Posterior cingulate gyrus (tissue), 11 donors: ENCODE results near the gene CDC25A.
A peak's percentile ranks its signal among the peaks of the same experiment; 100 is the strongest.
"Not testable (repeated sequence)": the region's sequence is repeated elsewhere in the genome, so short reads cannot be mapped to it uniquely, and the experiment has no call there.

Experiments
- DNase-seq, 10 donors: peaks; one replicate each; pipeline versions ENCODE4 v3.0.0 to v3.0.0-alpha.2; 2020 to 2021; ENCODE audit warnings: mixed read lengths in 3 of 10
- intact Hi-C: fragments of 100-400 bp; cut with DNase I; formaldehyde crosslinking; loops from one replicate; pipeline ENCODE4 v1.15.1; 2023

The CDC25A gene

DNA sequence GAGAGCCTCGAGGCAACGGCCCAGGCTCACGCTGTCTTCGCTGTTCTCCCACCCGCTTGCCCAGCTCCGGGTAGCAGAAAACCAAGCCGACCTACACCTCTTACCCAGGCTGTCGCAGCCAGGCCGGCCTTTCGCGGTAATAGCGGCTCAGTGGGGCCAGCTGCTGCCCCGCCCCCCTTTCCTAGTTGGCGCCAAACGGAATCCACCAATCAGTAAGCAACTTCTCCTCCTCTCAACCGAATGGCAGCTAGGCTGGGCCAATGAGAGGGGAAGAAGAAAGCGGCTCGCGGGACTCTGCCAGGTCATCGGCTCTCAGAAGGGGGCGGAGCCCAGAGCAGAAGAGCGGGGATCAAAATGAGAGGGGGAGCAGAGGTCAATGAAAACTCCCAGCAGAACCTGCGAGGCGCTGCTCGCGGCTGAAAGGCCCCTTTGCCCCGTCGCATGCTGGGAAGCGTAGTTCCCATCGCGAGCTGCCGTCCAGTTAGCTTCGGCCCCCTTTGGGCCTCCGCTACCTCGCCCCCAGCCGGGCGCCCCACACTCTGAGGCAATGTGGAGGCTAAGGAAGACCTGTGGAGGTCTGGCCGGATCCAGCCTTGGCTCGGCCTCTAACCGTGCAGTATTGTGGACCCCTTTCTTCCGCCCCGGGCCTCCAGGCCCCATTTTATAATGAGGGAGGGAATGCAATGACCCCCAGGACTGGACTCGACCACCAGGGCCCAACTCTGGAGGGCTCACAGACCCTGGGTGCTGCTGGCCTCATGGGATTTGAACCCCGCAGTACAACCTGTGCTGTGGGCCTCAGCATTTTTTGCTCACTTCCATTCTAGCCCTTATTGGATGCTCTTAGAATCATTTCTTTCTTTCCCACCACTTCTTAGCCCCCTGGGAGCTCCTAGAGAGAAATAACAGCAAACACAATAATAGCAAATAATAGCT, at the start of gene CDC25A:
Gene CDC25A, minus strand, starts transcription at position 152 of the 936 bp plus-strand sequence. CDS start 470 bp downstream, outside the sequence.
- intact Hi-C loops: no loop called here
- DNase-seq: peak; percentile 91 to 99 (median 96)

DNA sequence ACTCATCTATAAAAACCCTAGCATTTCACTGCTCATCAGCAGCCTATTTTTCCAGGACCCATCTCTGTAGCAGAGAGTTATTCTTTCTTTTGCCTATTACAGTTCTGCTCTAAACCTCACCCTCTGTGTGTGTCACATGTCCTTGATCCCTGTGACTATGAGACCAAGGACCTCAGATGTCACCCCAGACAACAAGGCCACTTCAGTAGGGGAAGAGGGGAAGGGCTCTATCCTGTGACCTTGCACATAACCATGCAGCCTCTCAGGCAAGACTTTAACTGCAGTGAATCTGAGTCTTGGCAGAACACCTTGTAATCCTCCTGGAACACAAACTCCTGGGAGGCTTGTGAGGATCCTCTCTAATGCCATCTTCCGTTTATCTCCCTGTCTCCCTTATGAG, 48.3 kb upstream of the CDC25A start:
- DNase-seq: peak in 1 of 10 donors; percentile 6

DNA sequence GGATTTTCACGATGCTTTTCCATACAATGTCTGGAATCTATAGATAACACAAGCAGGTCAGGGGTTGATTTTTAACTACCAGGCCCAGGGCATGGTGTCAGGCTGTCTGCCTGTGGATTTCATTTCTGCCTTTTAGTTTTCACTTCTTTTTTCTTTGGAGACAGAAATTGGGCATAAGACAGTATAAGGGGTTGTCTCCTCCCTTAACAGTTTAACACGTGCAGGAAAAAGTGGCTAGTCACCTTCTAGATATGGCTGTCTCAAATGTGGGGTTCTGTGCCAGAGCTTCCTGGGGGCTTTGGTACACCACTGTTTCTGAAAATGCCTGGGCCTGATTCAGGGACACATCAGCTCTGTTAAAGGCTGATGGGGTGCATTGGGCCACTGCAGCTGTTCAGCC, 45.3 kb upstream of the CDC25A start:
- peak in 1 of 10 donors; percentile 4 for DNase-seq
- intact Hi-C loops: loop anchor here (2.0 to 5.0 kb wide), 2 partner anchors 39 to 203 kb away; no protein-coding TSS in a partner anchor

More for the DNA sequence above, 48.3 kb upstream of the CDC25A start:
- intact Hi-C loops: no loop called here

DNA sequence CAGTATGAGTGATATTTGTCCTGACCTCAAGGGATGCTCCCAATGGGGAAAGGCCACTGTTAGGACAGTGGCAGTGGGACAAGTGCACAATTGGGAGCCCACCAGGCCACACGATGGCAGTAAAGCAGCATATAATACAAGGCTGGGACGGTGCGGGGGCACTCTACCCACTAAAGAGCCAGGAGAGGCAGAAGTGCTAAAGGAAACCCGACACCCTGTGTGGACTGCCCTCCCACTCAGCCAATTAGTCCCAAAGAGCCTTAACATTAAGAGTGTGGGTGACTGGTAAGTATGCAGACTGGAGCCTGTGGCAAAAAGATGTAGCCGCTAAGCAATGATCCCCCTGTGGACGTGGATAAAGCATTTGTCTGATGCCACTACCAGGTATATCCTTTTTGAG, 44.5 kb upstream of the CDC25A start:
- intact Hi-C loops: loop anchor here (2.0 to 5.0 kb wide), 2 partner anchors 40 to 204 kb away; no protein-coding TSS in a partner anchor
- DNase-seq: peak; percentile 67 to 97 (median 84)

DNA sequence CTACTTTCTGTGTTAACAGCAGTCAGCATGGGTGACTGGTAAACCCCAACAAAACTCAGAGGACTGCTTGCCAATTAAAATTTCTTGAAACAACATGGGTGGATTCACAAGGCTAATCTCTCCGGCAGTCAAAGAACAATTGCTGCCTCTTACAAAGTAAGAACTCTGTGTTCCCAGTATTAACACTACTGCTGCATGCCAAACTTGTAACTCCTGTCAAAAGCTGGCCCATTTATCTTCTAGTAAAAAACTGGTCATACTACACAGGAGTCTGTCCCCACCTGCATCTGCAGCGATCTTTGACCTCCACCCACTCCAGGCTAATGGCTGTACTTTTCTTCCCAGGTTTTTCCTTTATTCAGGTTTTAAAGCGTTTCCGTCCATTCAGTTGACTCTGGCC, 44.0 kb upstream of the CDC25A start:
- intact Hi-C loops: loop anchor here (2.0 to 5.0 kb wide), 2 partner anchors 40 to 205 kb away; no protein-coding TSS in a partner anchor
- no peak for DNase-seq

DNA sequence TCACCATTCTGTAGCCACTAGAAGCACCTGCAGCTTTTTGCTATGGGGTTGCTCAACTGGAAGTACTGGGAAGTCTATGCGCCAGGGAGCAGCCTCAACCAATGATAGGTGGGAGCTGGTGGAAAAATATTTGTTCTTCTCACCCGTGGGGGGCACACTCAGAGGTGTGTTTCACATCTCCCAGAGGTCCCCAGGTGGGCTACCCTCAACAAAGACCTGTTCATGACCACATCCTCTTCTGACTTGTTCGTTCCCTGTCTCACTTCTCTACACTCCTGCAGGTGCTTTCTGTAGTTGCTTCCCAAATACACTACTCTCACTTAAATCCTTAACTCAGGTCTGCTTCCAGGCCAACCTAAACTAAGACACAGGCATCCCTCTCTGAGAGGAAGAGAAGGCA, 38.7 kb upstream of the CDC25A start:
- intact Hi-C loops: no loop called here

DNA sequence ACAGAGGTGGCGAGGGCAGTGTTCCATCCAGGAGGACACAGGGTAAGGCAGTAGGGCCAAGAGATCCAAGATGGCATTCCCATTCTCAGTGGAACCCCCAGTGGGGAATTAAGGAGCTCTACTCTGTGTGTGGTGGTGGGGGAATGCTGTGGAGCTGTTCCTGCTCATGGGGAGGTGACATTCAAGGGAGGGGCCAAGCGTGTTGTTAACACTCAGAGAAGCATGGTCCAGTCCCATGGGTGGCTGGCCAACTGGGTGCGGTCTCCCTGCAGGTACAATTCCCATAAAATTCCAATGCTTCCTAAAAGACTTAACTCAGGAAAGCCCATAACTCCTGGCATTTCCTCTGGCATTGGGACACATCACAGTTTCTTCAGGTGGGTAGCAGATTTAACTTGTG, 37.4 kb upstream of the CDC25A start:
- DNase-seq: no peak
- intact Hi-C loops: no loop called here

More for the DNA sequence above, 38.7 kb upstream of the CDC25A start:
- DNase-seq: no peak

DNA sequence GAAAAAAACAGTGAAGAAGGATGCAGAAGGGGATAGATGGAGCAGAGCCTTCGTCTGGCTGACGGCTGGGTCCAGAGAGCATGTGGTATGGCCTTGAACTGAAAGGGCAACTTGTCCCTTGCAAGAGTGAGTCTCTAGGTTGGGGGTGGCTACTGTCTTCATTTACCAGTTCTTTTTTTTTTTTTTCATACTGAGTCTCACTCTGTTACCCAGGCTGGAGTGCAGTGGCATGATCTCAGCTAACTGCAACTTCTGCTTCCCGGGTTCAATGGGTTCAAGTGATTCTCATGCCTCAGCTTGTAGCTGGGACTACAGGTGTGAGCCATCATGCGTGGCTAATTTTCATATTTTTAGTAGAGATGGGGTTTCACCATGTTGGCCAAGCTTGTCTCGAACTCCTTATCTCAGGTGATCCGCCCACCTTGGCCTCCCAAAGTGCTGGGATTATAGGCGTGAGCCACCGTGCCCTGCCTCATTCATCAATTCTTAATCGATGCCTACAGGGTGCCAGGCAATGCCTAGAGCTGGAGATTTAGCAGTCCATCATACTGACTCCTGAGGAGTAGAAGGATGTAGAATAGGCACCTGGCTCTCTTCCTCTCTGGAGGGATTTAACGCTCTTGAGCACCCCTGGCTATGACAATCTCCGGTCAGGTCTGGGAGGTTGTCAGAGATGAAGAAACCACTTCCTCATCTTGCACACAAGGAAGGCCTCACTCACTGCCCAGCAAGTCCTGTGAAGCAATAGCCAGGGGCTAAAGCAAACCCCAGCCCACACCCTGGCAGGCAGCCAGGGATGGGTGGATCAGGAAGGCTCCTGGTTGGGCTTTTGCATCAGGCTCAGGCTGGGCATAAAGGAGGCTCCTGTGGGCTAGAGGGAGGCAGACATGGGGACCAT, 34.6 kb upstream of the CDC25A start, which contains the start of gene CAMP:
Gene CAMP, plus strand, starts transcription at position 880 of the 898 bp plus-strand sequence. Its CDS starts 17 bp downstream, at position 897.
- intact Hi-C loops: no loop called here
- peak in 7 of 10 donors; percentile 11 to 94 (median 45) for DNase-seq

DNA sequence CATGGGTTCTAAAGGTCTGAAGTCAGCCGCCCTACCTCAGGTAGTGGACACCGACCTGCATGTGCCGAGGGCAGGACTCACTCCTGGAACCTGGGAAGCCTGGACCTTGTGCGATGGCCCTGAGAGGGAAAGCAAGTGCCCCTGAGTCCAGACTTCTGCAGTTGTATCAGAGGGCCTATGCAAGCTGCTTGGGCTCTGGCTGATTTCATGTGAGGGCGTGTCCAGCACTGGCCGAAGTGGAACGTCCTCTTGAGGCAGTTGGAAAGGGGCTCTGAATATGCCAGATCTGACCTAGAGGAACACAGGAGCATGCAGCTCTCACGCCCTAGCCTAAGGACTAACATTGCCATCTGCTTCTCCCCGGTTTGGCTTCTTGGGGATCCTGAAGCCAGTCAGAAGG, 32.5 kb upstream of the CDC25A start:
- intact Hi-C loops: no loop called here
- DNase-seq: no peak

DNA sequence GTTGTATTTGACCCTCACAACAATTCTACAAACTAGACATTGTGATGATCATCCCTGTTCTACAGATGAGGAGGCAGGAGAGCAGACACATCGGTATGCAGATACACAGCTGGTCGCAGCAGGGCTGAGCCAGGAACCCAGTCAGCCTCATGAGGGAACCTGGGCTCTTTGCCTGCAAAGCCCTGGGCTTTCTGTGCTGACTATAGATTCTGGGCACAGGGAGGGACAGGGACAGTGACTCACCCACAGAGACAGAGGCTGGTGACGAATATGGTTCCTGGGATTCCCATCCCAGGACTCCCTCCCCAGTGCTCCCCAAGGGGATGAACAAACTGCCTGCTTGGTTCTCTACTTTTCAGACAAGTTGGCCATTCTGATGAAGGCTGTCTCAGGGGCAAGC, 31.3 kb upstream of the CDC25A start:
- DNase-seq: no peak
- intact Hi-C loops: no loop called here

DNA sequence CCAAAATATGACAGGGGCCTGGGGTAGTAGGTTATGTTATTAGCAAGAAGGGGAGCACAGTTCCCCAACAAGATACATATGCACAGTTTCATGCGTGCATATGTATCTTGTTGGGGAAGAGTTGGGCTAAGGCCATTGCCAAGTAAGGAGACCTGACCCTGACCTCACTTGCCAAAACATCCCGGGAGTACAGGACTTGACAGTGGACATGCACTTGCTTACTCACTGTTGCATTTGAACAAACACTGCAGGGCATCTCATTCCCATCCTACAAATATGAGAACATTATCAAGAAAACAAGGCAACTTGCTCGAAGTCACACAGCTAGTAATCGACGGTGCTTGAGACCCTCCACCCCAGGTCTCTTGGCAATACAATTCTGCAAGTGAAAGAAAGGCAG, 30.3 kb upstream of the CDC25A start:
- intact Hi-C loops: no loop called here
- DNase-seq: no peak

DNA sequence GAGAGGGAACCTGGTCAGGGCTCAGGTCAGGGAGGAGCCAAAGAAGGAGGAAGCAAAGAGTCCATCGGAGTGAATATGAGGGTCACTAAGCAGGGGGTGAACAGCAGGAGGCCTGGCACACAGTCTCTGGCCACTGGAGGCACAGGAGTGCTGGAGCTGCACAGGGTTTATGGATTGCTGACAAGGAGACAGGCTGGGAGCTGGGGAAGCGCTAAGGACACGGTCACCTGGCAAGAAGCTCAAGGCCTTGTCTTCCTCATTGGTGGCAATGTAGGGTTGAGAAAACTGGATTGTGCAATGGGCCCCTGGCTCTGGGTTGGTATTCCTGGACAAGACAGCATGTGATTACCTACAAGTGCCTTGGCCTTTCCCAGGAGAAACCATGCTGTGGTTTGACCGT, 29.2 kb upstream of the CDC25A start:
- intact Hi-C loops: no loop called here

DNA sequence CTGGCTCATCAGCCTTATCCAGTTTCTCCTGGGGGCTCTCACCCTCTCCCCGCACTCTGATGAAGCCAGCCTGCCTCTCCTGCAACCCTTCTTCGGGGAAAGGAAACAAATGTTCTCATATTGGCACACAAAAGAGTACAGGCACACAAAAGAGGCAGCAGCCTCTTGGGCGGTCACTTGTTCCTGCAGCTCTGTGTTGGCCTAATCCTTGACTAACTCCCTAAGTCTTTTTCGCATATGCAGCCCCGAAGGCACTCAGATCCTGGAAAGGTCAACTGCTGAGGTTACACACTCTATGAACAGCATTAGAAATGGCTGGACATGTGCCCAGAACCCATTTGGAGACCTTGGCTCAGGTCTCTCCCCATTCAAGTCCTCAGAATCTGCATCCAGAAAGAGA, 27.7 kb upstream of the CDC25A start:
- intact Hi-C loops: no loop called here
- peak in 2 of 10 donors; percentile 8 to 19 for DNase-seq

More for the DNA sequence above, 29.2 kb upstream of the CDC25A start:
- DNase-seq: no peak

DNA sequence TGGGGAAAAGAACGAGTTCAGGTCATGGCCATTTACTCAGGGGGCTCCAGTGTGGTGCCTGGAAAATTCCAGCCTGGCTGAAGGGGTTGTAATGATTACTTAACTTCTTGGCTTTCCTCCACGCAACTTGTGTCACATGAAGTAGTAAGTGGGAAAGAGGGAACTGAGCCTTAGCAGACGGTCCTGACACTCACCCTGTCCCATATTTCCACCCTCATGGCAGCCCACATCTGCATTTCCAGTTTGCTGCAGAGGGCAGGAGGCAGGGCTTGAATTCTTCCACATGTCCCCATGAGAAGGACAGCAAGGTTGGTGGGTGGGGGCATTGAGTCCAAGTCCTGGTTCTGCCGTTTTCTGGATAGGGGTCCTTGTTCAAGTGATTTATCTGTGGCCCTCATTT, 27.2 kb upstream of the CDC25A start:
- intact Hi-C loops: no loop called here
- DNase-seq: no peak

DNA sequence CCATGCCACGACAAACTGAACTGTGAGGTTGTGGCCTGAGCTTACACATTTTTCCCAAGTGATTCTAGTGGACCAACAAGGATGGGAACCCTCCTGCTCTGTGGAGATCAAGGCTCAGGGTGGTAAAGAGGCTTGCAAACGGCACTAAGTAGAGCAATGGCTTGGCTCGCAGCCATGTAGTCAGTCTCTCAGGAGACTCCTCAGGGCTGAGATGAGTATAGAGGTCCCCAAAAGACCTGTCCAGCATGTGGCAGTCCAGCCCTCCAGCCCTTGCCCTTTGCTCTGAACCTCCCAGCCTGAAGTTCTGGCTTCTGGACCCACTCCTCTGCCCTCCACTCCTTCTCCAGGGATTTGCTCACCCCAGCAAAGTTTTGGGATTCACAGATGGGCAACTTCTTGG, 26.8 kb upstream of the CDC25A start:
- no peak for DNase-seq
- intact Hi-C loops: no loop called here

DNA sequence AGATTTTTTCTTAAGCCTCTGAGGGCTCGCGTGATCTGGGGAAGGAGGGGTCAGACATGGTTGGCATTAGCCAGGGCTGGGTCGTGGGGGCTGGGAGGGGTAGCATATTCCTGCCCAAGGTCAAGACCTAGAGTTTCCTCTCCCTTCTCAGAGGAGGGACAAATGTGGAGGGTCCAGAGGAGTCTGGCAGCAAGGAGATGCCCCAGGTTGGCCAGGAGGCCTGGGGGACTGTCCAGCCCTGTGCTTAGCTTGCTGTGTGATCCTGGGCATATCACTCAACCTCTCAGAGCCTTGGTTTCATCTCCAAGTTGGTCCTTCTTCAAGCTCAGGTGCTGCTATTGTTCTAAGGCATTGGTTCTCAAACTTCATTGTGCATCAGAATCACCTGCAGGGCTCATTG, 26.0 kb upstream of the CDC25A start:
- intact Hi-C loops: no loop called here

DNA sequence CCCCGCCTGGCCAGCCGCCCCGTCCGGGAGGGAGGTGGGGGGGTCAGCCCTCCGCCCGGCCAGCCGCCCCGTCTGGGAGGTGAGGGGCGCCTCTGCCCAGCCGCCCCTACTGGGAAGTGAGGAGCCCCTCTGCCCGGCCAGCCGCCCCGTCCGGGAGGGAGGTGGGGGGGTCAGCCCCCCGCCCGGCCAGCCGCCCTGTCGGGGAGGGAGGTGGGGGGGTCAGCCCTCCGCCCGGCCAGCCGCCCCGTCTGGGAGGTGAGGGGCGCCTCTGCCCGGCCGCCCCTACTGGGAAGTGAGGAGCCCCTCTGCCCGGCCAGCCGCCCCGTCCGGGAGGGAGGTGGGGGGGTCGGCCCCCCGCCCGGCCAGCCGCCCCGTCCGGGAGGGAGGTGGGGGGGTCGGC, 23.6 kb upstream of the CDC25A start:
- intact Hi-C loops: not testable (repeated sequence)

More for the DNA sequence above, 26.0 kb upstream of the CDC25A start:
- no peak for DNase-seq

DNA sequence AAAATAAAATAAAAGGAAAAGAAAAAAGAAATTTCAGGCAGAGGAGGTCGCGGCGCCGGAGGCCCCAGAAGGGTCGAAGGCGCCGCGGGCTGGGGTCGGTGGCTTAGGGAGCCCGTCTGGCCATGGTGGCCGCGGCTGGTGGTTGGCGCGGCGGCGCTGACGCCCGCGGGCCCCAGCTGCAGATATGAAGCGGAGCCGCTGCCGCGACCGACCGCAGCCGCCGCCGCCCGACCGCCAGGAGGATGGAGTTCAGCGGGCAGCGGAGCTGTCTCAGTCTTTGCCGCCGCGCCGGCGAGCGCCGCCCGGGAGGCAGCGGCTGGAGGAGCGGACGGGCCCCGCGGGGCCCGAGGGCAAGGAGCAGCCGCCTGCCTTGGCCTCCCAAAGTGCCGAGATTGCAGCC, 22.3 kb upstream of the CDC25A start:
- peak in 1 of 10 donors; percentile 81 for DNase-seq
- intact Hi-C loops: not testable (repeated sequence)

More for the DNA sequence above, 23.6 kb upstream of the CDC25A start:
- not testable (repeated sequence) for DNase-seq

DNA sequence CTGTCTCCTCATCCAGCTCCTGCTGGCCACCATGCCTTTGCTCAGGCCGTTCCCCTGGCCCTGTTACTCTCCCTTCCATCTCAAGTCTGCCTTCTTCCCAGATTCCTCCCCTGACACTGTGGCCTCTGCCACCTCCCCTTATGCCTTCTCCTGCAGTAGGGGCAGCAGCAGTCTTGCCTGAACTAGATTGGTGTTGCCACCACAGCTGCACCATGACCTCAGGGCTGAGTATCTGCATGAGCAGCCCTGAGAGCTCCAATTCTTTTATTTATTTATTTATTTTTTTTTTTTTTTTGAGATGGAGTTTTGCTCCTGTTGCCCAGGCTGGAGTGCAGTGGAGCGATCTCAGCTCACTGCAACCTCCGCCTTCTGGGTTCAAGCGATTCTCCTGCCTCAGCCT, 21.2 kb upstream of the CDC25A start:
- intact Hi-C loops: no loop called here
- no peak for DNase-seq

DNA sequence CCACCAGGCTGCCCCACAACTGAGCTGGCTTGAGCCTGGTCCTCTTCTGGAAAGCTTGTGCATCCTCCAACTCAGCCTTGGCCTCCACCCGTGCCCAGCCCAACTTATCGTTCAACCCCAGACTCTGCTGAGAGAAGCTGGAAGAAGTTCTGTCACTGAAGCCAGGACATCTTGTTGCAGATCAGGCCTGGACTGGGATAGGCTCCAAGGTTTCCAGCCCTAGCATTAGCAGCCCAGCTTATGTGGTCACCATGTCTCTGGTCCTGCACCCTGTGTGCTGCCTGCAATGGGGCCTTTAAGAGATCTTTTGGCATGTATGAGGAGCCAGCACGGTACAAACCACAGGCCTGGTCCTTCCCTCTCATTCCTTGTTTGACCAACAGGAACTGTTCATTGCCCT, 19.9 kb upstream of the CDC25A start:
- intact Hi-C loops: no loop called here
- no peak for DNase-seq

DNA sequence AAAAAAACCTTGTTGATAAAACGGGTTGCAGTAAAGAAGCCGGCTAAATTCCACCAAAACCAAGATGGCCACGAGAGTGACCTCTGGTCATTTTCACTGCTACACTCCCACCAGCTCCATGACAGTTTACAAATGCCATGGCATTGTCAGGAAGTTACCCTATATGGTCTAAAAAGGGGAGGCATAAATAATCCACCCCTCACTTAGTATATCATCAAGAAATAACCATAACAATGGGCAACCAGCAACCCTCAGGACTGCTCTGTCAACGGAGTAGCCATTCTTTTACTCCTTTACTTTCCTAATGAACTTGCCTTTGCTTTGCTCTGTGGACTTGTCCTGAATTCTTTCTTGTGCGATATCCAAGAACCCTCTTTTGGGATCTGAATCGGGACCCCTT, 14.4 kb upstream of the CDC25A start:
- DNase-seq: no peak
- intact Hi-C loops: no loop called here
